ENCODE results near the gene MBOAT2.
"Not testable (repeated sequence)": the region's sequence is repeated elsewhere in the genome, so short reads cannot be mapped to it uniquely, and the experiment has no call there.

The MBOAT2 gene

DNA sequence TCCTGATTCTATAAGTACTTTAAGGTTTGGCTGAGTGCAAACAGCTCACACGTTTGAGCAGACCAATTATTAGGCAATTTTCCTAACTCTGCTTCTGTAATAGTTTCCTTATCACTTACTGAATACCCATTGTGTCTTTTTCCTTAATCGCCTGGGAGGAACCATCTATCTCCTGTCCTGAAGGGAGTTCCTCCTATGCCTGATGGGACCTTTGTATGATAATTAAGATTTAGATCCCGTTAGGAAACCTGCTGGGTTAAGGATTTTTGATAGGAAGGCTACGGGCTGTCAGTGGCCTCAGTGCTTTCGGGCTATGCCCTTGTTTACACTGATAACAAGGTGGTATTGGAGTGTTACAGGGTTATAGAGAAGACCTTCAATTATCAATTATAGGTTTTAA is 106.8 kb downstream of the MBOAT2 start:
- DNase-seq (ENCODE audit: low read depth in 2 of 2): not testable (repeated sequence)

DNA sequence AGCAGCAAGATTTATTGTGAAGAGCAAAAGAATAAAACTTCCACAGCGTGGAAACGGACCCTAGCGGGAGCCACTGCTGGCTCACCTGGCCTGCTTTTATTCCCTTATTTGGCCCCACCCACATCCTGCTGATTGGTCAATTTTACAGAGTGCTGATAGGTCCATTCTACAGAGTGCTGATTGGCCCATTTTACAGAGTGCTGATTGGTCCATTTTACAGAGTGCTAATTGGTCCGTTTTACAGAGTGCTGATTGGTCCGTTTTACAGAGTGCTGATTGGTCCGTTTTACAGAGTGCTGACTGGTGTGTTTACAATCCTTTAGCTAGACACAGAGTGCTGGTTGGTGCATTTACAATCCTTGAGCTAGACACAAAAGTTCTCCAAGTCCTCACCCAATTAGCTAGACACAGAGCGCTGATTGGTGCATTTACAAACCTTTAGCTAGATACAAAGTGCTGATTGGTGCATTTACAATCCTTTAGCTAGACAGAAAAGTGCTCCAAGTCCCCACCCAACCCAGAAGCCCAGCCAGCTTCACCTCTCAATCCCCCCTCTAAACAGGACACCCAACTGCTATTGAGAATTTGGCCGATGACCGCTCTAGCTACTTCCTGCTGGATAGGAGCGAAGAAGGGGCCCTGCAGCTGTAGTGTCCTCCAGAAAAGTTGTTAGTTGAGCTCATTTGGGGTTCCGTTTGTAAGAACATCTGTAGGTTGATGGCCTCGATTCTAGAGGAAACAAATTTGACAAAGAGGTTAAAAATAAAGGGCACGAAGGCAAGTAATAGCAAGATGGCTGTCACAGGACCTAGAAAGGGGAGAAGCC is 108.2 kb downstream of the MBOAT2 start:
- not testable (repeated sequence) for DNase-seq (ENCODE audit: low read depth in 2 of 2)

DNA sequence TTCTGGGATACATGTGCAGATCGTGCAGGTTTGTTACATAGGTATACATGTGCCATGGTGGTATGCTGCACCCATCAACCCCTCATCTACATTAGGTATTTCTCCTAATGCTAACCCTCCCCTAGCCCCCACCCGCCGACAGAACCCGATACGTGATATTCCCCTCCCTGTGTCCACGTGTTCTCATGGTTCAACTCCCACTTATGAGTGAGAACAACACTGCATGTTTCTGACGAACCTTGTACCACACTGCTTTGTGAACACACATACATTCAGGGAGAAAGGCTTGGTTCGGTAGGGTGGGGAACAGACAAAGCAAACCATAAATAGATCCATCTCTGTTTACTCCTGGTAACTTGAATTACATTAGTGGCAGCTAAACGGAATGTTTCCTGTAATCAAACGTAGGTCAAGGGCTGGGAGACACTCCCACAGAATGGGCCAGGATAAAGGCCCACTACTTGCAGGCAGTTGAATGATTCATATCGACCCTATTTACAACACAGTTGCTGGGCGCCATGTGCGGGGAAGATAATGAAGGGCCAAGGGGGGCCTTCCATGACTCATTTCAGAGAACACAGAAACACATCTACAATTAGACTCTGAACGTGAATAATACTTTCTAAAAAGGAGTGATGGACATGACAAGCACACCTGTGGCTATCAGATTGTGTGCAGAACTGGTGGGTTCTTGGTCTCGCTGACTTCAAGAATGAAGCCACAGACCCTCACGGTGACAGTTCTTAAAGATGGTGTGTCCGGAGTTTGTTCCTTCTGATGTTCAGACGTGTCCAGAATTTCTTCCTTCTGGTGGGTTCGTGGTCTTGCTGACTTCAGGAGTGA is 109.3 kb downstream of the MBOAT2 start:
- no peak for DNase-seq (ENCODE audit: low read depth in 2 of 2)

DNA sequence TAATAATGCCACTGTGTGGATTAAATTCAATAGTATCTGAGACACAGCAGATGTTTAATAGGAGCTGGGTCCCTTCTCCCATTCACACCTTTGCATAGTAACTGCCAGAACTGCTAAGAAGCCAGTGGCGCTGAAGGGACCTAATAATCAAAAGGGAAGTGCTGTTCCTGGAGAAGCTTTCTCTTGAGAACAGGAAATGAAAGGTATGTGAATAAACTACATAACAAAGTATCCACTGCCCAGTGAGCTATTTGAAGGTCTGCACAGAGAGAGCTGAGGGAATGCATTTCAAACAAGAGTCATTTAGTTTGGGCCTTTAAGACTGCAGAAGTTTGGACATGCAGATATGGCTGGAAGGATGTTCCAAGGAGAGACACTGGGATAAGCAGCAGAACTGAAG is 110.0 kb downstream of the MBOAT2 start:
- DNase-seq (ENCODE audit: low read depth in 2 of 2): no peak

DNA sequence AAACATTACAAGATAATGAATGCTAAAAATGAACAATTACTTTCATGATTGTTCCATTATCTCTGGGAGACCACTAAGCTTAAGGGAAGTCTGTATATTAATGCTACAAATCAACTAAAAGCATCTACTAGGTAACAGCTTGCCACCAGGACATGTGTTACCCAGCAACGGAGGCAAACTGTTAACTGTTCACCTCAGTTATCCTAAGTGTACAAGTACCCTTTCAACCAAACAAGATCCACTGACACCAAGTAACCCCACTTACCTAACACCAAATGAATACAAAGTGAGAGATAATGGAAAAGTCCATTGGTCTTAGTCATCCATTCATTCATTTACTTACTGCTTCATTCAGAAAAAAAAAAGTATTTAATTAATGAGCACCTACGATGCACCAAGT is 111.4 kb downstream of the MBOAT2 start:
- DNase-seq (ENCODE audit: low read depth in 2 of 2): no peak

DNA sequence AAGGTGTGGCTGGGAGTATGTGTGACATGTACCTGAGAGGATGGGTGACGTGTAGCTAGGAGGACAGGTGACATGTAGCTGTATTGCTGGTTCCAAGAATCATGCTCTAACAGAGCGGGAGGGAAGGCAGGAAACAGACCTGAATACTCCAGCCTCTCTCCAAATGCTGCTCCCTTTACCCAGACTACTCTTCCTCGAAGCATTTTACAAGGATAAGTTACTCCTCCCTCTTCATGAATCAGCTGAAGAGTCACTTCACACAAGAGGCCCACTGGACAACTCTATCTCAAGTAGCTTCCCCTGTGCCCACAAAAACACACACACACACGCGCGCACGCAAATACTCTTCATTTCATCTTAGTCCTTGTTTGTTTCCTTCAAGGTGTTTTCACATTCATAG is 113.5 kb downstream of the MBOAT2 start:
- no peak for DNase-seq (ENCODE audit: low read depth in 2 of 2)

DNA sequence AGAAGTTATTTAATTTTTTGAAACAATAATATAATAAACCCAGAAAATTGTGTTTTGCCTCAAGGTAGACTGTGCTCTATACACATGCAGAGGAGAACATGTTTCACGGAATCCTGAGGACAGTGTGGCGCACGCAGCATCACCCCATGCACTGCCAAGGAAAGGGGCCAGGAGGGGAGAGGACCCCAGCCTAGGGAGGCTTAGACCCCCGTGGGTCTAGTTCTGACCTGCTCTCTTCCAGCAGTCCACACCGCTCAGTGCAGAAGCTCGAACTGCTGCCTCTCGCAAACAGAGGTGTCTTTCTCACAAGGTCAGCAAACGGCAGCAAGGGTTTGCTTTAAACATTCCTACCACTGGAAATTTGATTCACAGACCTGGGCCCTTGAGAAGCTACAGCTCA is 114.5 kb downstream of the MBOAT2 start:
- DNase-seq (ENCODE audit: low read depth in 2 of 2): no peak

DNA sequence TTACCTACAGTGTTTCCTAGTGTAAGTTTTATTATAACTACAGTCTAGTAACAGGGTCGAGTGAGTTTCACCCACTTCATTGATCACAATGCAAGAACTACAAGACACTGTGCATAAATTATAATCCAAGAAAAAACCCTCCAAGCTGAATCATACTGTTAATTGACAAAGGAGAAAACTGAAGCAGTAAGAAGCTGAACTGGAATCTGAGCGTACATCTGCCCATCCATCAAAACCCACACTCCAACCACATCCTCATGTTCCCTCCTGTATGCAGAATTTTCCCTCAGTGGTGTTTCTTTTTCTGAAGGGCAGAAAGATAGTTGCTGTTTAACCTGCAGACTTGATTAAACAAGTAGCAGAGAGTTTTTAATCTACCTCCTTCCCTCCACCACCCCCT is 116.6 kb downstream of the MBOAT2 start:
- DNase-seq (ENCODE audit: low read depth in 2 of 2): no peak

DNA sequence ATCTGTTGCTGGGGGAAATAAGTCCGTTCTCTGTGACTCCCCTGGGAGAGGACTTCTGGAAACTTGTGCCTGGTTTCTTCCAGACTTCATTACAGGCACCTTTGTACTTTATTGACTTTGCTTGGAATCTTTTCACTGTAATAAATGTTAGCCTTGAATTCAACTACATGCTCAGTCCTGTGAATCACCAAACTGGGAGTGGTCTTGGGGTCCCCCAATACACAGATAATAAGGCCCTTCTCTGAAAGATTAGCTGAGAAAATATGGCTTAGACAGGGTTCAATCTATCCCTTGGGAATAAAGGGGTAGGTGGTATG is 117.3 kb downstream of the MBOAT2 start:
- no peak for DNase-seq (ENCODE audit: low read depth in 2 of 2)

DNA sequence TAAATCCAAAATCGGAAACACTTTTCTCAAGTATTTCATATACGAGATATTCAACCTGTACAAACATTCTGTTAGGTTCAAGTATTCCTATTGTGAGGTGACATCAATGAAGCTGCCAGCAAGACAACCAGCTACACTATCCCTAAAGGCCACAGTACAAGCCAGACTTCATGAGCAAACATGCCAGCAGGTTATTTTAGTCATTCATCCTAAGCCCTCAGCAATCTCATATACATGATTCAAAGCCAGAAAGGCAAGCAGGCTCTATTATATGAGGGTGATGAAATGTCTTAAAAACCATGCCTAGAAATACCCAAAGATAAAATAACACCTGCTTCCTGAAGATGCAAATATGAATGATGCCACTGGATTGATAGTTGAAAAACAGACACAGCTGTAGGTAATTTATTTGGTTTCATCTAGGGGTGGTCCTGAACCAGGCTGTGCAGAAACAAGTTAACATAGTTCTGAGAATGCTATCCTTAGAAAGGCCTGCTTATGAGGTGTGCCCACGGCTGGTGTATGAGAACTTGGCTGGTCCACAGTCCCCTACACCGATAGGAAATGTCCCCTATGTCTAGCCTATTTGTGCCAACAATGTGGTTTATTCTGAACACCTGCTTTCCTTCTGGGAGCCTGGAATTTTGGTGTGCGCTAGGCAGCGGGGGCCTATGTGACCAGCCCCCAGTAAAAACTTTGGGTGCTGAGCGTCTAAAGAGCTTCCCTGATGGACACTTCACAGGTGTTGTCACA is 117.9 kb downstream of the MBOAT2 start:
- DNase-seq (ENCODE audit: low read depth in 2 of 2): no peak

DNA sequence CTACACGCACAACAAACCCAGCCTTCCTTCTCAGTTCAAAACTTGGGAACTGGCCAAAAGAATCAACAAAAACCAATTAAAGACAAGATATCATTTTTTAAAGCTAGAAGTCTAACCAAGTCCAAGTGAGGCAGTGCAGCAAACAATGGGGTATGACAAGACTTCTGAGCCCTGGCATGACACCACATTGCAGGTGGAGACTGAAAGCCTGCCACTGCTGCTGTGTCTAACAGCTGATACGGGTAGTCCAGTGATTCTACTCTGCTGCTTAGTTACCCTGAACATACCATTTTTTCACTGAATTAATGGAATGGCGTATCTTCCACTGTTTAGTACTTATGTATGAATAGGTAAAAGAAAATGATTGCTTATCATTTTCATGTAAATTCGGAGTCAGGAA is 118.7 kb downstream of the MBOAT2 start:
- no peak for DNase-seq (ENCODE audit: low read depth in 2 of 2)

DNA sequence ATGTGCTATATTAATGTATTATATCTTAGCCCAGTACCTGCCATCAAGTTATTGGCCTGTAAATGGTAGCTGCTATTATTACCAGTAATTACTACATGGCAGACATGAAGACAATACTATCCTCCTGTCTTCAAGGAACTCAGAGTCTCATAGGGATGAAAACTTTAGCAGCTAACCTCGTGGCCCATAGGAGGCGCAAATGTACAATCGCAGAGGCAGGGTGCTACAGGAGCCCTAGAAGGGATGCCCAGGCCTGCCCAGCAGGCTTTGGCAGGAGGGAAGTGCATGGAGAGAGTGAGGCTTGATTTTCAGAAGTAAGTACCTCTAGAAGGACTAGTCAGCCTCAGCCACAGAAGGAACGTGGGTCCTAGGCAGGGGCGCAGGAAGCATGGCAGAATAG is 121.4 kb downstream of the MBOAT2 start:
- no peak for DNase-seq (ENCODE audit: low read depth in 2 of 2)

DNA sequence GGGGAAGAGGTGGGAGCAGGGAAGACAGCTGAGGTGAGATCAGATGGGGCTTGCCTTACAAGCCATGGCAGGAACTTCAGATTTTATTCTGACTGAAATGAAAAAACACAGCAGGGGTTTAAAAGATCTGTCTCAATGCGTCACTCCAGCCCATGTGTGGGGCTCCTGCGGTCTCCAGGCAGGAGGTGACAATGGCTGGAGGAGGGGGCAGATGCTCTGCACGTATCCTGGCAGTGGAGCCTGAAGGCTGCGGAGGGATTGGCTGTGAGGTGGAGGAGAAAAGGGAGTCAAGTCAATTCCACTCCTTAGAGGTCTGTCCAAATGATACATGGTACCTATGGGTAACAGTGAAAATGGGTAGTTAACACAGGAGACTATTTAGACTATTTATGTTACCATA is 125.6 kb downstream of the MBOAT2 start:
- DNase-seq (ENCODE audit: low read depth in 2 of 2): no peak

DNA sequence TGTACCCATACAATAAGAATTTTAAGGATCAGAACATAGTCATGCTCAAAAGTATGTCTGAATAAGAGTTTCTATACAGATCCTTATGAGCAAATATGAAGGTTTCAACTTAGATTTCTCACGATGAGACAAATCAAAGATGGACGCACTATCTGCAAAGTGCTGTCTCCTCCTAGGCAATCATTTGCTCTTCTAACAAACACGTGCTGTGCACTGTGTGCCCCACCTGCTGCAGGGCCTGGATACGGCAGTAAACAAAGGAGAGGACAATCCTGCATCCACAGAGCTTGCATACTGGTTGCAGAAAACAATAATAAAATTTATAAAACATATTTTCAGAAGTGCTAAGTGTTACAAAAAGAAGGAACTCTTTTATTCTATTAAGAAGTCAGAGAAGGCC is 126.2 kb downstream of the MBOAT2 start:
- no peak for DNase-seq (ENCODE audit: low read depth in 2 of 2)

DNA sequence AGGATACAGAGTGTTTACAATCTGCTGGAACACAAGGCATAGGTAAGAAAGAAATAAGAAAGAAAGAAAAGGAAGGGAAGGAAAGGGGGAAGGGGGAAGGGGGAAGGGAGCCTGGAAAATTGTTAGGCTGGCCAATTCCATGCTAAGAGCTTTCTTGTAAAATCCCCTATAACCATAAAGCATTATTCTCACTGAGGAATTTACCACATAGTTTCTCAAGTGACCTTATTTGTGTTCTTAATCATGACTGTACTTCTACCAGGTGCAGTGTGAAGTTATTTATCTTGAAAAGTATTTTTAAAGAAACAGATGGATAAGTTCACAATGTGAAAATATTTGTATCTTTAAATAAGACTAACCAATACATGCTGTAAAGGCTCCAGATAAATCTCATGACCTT is 126.9 kb downstream of the MBOAT2 start:
- no peak for DNase-seq (ENCODE audit: low read depth in 2 of 2)

DNA sequence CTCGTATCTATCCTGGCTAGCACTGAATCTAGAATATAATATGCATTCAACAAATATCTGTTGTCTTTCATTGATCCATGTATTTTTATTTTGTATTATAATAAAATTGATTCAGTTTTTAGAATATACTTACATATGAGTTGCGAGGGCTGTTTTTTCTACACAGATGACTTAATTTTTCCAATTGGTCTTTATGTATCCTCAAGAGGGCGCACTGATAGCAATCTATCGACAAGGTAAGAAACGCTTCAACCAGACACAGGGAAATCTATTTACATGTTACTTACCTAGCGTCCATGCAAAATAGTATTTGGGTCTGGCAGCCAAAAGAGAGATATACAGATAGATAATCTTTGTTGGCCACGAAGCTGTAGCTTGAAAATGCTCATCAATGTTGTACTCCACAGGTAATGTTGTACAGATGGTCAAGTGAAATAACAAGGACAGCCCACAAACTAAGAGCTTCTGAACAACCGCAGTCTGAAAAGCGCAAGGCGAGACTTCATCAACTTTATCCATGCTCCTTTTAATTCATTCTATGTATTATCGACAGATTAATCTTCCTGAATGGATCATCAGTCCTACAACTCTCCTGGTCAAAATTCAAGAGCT is 130.6 kb downstream of the MBOAT2 start:
- peak; percentile 34 to 36 for DNase-seq (ENCODE audit: low read depth in 2 of 2)

DNA sequence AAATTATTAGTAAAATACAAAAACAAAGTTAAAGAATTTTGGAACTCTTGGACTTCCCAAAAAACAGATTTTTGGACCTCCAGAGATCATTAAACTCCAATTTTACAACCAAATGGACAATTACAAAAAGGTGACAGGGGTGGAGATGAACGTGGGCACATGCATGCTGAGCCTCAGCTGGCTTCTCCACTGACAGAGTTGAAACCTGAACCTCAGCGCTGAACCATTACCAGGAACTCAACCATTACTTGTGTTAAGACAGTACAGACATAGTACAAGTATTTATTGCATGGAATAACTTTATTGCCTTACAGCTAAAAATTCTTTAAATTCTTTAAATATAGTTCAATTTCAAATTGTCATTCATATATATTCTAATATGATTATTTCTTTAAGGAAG is 133.0 kb downstream of the MBOAT2 start:
- no peak for DNase-seq (ENCODE audit: low read depth in 2 of 2)

DNA sequence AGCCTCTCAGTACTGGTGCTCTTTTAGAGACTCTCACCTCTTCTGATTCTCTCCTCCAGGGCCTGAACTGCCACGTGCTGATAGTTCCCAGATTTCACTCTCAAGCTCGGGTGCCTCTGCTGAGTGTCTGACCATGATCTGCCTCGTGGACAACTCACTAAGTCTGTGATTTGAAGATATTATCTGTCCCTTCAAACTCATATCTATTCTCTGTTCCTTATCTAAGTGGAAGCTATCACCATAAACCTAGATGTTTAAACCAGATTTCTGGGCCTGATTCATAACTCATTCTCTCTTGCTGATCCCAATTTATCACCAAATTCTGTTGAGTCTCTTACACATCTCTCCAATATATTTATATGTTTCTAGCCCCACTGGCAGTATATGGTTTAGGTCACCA is 136.1 kb downstream of the MBOAT2 start:
- DNase-seq (ENCODE audit: low read depth in 2 of 2): no peak

DNA sequence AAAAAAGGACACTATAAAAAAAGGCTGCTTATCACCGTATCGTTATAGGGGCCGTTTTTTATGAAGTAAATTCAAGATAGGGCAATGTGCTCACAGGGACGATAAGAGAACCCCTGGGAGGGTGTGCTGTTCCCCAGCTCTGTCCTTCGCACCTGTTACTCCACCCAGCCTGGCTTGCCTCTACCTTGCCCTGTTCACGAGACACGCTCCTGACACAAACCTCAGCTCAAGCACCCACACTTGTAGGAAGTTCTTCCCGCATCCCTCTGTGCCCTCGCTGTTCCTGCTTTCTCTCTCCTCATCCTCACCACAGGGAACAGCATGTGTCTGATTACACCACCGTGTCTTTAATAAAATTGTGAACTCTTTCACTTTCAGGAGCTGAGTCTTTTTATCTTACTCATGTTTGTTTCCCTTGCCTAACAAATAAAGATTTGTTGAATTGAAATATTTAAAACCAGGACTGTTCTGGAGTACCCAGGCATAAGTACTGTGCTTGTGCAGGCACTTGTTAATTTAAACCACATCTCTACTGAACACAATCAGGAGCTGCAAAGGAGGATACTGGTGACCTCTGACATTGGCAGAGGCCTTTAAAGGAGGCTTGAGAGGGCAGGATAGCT is 140.0 kb downstream of the MBOAT2 start:
- DNase-seq (ENCODE audit: low read depth in 2 of 2): no peak

DNA sequence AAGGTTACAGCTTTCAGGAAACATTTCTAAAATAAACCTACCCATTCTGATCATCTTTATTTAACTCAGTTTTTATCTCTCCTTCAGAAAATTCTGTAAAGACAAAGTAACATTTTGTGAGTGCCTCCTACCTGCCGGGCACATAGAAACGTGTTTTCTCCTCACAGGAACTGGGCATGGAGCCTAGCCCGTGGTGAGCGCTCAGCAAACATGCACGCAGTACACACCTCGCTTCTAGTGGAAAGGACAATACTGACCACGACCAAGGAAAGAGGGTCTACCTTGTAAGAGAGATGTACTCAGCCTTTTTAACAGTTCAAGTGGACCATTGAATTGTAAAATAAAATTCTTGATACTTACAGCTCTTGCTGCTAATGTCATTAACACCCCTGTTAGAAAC is 141.3 kb downstream of the MBOAT2 start:
- no peak for DNase-seq (ENCODE audit: low read depth in 2 of 2)

DNA sequence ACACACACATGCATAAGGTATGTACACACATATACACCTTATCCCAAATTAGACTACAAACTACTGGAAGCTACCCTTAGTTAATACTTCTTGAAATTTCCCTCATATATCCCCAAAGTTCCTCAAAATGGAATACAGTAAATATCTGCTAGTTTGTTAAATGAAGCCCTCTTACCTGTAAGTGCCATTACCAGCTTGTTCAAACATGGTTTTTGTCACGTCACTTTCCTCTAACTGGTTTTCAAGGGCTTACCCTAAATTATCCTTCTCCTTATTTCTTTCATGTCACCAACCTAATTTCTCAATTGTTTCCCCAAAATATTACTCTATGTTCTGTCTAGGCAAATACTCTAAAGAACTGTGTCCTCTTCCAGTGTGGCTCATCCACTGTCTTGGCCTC is 141.7 kb downstream of the MBOAT2 start:
- no peak for DNase-seq (ENCODE audit: low read depth in 2 of 2)

DNA sequence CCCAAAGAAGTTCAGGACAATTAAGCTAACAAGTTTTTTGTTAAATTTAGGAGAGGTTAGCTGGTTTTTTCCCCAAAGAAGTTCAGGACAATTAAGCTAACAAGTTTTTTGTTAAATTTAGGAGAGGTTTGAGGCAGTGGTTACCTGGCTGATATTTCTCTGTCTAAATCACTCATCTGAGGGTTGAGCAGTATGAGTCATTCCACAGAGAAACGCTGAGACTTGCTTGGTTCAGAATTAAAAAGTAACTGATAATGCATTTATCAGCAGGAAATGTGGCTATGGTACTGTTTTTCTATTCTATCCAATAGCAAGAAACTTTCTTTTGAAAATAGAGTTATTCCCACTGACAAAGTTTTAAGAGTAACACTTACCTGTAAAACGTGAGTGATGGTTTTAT is 143.2 kb downstream of the MBOAT2 start:
- no peak for DNase-seq (ENCODE audit: low read depth in 2 of 2)
